ENCODE results near the gene ST14. TPM values are rescaled to one million over a fixed set of nuclear protein-coding genes. Genes with fewer than 3 reads are reported as not detected.
"Not testable (repeated sequence)": the region's sequence is repeated elsewhere in the genome, so short reads cannot be mapped to it uniquely, and the experiment has no call there.

The ST14 gene
- total RNA-seq, 1 experiment from 2014 or later = 298 TPM

- Mint-ChIP-seq H3K27ac (ENCODE audit: unreplicated experiment) (no peak overlapping the region), H3K9me3 (ENCODE audit: unreplicated experiment) (no peaks in the 10 kb centered on the region), H3K4me1 (ENCODE audit: low read depth, unreplicated experiment) (no peaks in the 10 kb centered on the region), H3K4me3 (ENCODE audit: unreplicated experiment) (no peak overlapping the region), H3K27me3 (ENCODE audit: insufficient read depth, unreplicated experiment) (no peaks in the 10 kb centered on the region), H3K36me3 (ENCODE audit: insufficient read depth, unreplicated experiment) (peaks cover 6% of the 10 kb centered on the region)
- no peaks in the 10 kb centered on the region for H3K9me3 ChIP-seq
- H3K36me3 ChIP-seq (ENCODE audit: control insufficient read depth, insufficient read depth, low read length) = no peaks in the 10 kb centered on the region
- CTCF ChIA-PET = no interaction called here
- peaks cover 5% of the 10 kb centered on the region; the same call in 1 of the 2 replicates for H3K4me1 ChIP-seq
- intact Hi-C loops (cut with micrococcal nuclease; ENCODE audit: unreplicated experiment) = no loop called here
- BruUV-seq (replicated peaks) = no TSS peak
- POLR2A ChIA-PET = no interaction called here
- no peak for DNase-seq
- no peak overlapping the region for H3K4me3 ChIP-seq (ENCODE audit: low read depth, low read length)
- no peak for TF ChIP-seq CTCF (IDR thresholded peaks at IDR 0.05; ENCODE audit: insufficient read depth in 1 of 2, low read depth in 1 of 2, low read length in 1 of 2, severe bottlenecking in 1 of 2, unreplicated experiment in 1 of 2)
- no peaks in the 10 kb centered on the region for H3K27me3 ChIP-seq (replicated peaks; ENCODE audit: control insufficient read depth, insufficient read depth, low read length)
These were observed 63.8 kb downstream of the ST14 start for GRCh38 chr11:130223291-130223971.

- Histone ChIP-seq H3K36me3 (ENCODE audit: control insufficient read depth, insufficient read depth, low read length) (no peaks in the 10 kb centered on the region), H3K27me3 (replicated peaks; ENCODE audit: control insufficient read depth, insufficient read depth, low read length) (no peaks in the 10 kb centered on the region), H3K4me1 (no peaks in the 10 kb centered on the region), H3K4me3 (ENCODE audit: low read depth, low read length) (no peak overlapping the region), H3K9me3 (no peaks in the 10 kb centered on the region)
- ChIA-PET POLR2A (no interaction called here), CTCF (no interaction called here)
- Mint-ChIP-seq H3K36me3 (ENCODE audit: insufficient read depth, unreplicated experiment) (no peaks in the 10 kb centered on the region), H3K4me1 (ENCODE audit: low read depth, unreplicated experiment) (no peaks in the 10 kb centered on the region), H3K4me3 (ENCODE audit: unreplicated experiment) (no peak overlapping the region), H3K9me3 (ENCODE audit: unreplicated experiment) (no peaks in the 10 kb centered on the region), H3K27ac (ENCODE audit: unreplicated experiment) (no peak overlapping the region), H3K27me3 (ENCODE audit: insufficient read depth, unreplicated experiment) (no peaks in the 10 kb centered on the region)
- intact Hi-C loops (cut with micrococcal nuclease; ENCODE audit: unreplicated experiment) = no loop called here
- TF ChIP-seq CTCF (IDR thresholded peaks at IDR 0.05; ENCODE audit: insufficient read depth in 1 of 2, low read depth in 1 of 2, low read length in 1 of 2, severe bottlenecking in 1 of 2, unreplicated experiment in 1 of 2) = no peak
- DNase-seq = no peak
- no TSS peak for BruUV-seq (replicated peaks)
These were observed 67.8 kb downstream of the ST14 start for GRCh38 chr11:130227373-130227772.

- CTCF ChIA-PET; BruUV-seq (replicated peaks); H3K4me1 ChIP-seq; H3K4me1 Mint-ChIP-seq (ENCODE audit: low read depth, unreplicated experiment); H3K9me3 ChIP-seq; H3K4me3 Mint-ChIP-seq (ENCODE audit: unreplicated experiment); POLR2A ChIA-PET; H3K36me3 ChIP-seq (ENCODE audit: control insufficient read depth, insufficient read depth, low read length); DNase-seq; H3K4me3 ChIP-seq (ENCODE audit: low read depth, low read length); intact Hi-C loops (cut with micrococcal nuclease; ENCODE audit: unreplicated experiment); H3K27ac Mint-ChIP-seq (ENCODE audit: unreplicated experiment); H3K27me3 ChIP-seq (replicated peaks; ENCODE audit: control insufficient read depth, insufficient read depth, low read length); H3K9me3 Mint-ChIP-seq (ENCODE audit: unreplicated experiment); H3K27me3 Mint-ChIP-seq (ENCODE audit: insufficient read depth, unreplicated experiment); H3K36me3 Mint-ChIP-seq (ENCODE audit: insufficient read depth, unreplicated experiment): not testable (repeated sequence)
These were observed 73.9 kb downstream of the ST14 start for GRCh38 chr11:130233486-130233885.

GRCh38 chr11:130233888-130234287 lies 74.3 kb downstream of the ST14 start:
- POLR2A ChIA-PET; H3K4me1 Mint-ChIP-seq (ENCODE audit: low read depth, unreplicated experiment): not testable (repeated sequence)

More at GRCh38 chr11:130233888-130234287, 74.3 kb downstream of the ST14 start:
- H3K9me3 ChIP-seq; DNase-seq; CTCF ChIA-PET; H3K9me3 Mint-ChIP-seq (ENCODE audit: unreplicated experiment); H3K4me1 ChIP-seq; intact Hi-C loops (cut with micrococcal nuclease; ENCODE audit: unreplicated experiment); H3K4me3 Mint-ChIP-seq (ENCODE audit: unreplicated experiment); BruUV-seq (replicated peaks); H3K27ac Mint-ChIP-seq (ENCODE audit: unreplicated experiment); H3K4me3 ChIP-seq (ENCODE audit: low read depth, low read length); H3K36me3 Mint-ChIP-seq (ENCODE audit: insufficient read depth, unreplicated experiment); H3K27me3 ChIP-seq (replicated peaks; ENCODE audit: control insufficient read depth, insufficient read depth, low read length); H3K27me3 Mint-ChIP-seq (ENCODE audit: insufficient read depth, unreplicated experiment); H3K36me3 ChIP-seq (ENCODE audit: control insufficient read depth, insufficient read depth, low read length): not testable (repeated sequence)

Data from Caco-2 (cell line).